Measurements from ENCODE around the gene SESTD1.

- TF ChIP-seq CTCF (IDR thresholded peaks at IDR 0.05; ENCODE audit: poor library complexity, severe bottlenecking) (no peak), EZH2 (IDR thresholded peaks at IDR 0.05; ENCODE audit: borderline replicate concordance, insufficient read depth, low read length, poor library complexity, severe bottlenecking) (no peak), RAD21 (conservative IDR thresholded peaks at IDR 0.05) (no peak), TAF1 (IDR thresholded peaks at IDR 0.05; ENCODE audit: low read depth) (no peak), MXI1 (conservative IDR thresholded peaks at IDR 0.05; ENCODE audit: poor library complexity, severe bottlenecking) (no peak), SMC3 (conservative IDR thresholded peaks at IDR 0.05; ENCODE audit: poor library complexity) (no peak), POLR2AphosphoS5 (IDR thresholded peaks at IDR 0.05) (no peak), REST (IDR thresholded peaks at IDR 0.05; ENCODE audit: borderline replicate concordance) (no peak)
Observed at GRCh38 chr2:179285060-179285459, 20.4 kb upstream of the SESTD1 start.

Measured in neural cell (in vitro differentiated cells).